HCT116 (cell line): Measurements from ENCODE around the gene PSRC1. TPM values are rescaled to one million over a fixed set of nuclear protein-coding genes. Genes with fewer than 3 reads are reported as not detected.
A peak's percentile ranks its signal among the peaks of the same experiment; 100 is the strongest.

Source experiments
- ATAC-seq: fragments of 200-7000 bp; cut with Tn5 transposase; 2 replicates; pipeline ENCODE4 v1.9.1; 2020; ENCODE audit warnings: mild to moderate bottlenecking, moderate library complexity
- BruUV-seq: library from RNA; stranded (reverse); fragments of 400-500 nt; replicated peaks from 2 replicates; lab custom pipeline; 2021; lab: Mats Ljungman, UMichigan
- CTCF ChIA-PET: fragments of 300-600 bp; sonication (Branson Sonifier 250); formaldehyde crosslinking; loops from one replicate; lab custom pipeline; 2021; ENCODE audit warnings: antibody characterized with exemption; lab: Charles Lee
- POLR2A ChIA-PET: fragments of 300-600, 350-600 bp; sonication (Branson Sonifier 250); formaldehyde crosslinking; loops from one replicate; lab custom pipeline; 2021; ENCODE audit warnings: antibody characterized with exemption; lab: Charles Lee
- RAD21 ChIA-PET, 2 experiments: fragments of 300-600 bp; sonication (Branson Sonifier 250); formaldehyde crosslinking; loops; one replicate each; lab custom pipeline; 2023; ENCODE audit warnings: low total read pairs in 2 of 2; ENCODE audit not compliant: uncharacterized antibody in 2 of 2, unreplicated experiment in 2 of 2, low non-redundant PET in 1 of 2; lab: Charles Lee
- DNase-seq: peaks from one replicate; pipeline ENCODE4 v3.0.0-alpha.2; 2010; ENCODE audit warnings: low read depth, low spot score
- H2AFZ ChIP-seq: fragments of 200-600 bp; shearing (Covaris generic), sonication (generic); 2 replicates; pipeline ENCODE4 v1.6.1; 2017; ENCODE audit warnings: low read depth, mixed run types, mixed read lengths, antibody characterized with exemption, low read length; ENCODE audit not compliant: poor library complexity, severe bottlenecking
- H3K27ac ChIP-seq: 2 replicates; pipeline ENCODE4 v1.5.1; 2012; ENCODE audit warnings: low read depth, low read length
- H3K27me3 ChIP-seq: fragments of 200-600 bp; sonication (generic); 2 replicates; pipeline ENCODE4 v1.6.1; 2016; ENCODE audit warnings: mixed run types, low read length, mixed read lengths; ENCODE audit not compliant: insufficient read depth
- H3K36me3 ChIP-seq, 2 experiments: fragments of 200-500 bp in 1 of 2; fragments of 200-600 bp in 1 of 2; sonication (Bioruptor generic) in 1 of 2; sonication (generic) in 1 of 2; 2 replicates each; pipeline versions ENCODE4 v1.5.1 to v1.6.1; 2014 to 2016; ENCODE audit warnings: low read length in 2 of 2, inconsistent platforms in 1 of 2, mixed read lengths in 1 of 2, mixed run types in 1 of 2; ENCODE audit not compliant: insufficient read depth in 2 of 2, control insufficient read depth in 1 of 2
- H3K4me1 ChIP-seq, 2 experiments: fragments of 200-600 bp in 1 of 2; sonication (generic) in 1 of 2; 2 replicates each; pipeline versions ENCODE4 v1.5.1 to v1.6.1; 2012 to 2017; ENCODE audit warnings: low read length in 2 of 2, inconsistent platforms in 1 of 2, mild to moderate bottlenecking in 1 of 2, mixed read lengths in 1 of 2, mixed run types in 1 of 2, moderate library complexity in 1 of 2; ENCODE audit not compliant: insufficient read depth in 2 of 2, control insufficient read depth in 1 of 2
- H3K4me2 ChIP-seq: fragments of 200-600 bp; sonication (generic); 2 replicates; pipeline ENCODE4 v1.6.1; 2017; ENCODE audit warnings: mixed run types, low read length, mixed read lengths
- H3K4me3 ChIP-seq, 2 experiments: fragments of 200-600 bp in 1 of 2; sonication (generic) in 1 of 2; replicated peaks in 1 of 2; 2 replicates each; pipeline ENCODE4 v1.5.1; 2011 to 2016; ENCODE audit warnings: low read length in 2 of 2, control low read depth in 1 of 2, low read depth in 1 of 2, mild to moderate bottlenecking in 1 of 2, mixed read lengths in 1 of 2, mixed run types in 1 of 2
- H3K79me2 ChIP-seq: fragments of 200-600 bp; sonication (generic); 2 replicates; pipeline ENCODE4 v1.6.1; 2017; ENCODE audit warnings: mild to moderate bottlenecking, mixed run types, low read length, moderate library complexity, mixed read lengths; ENCODE audit not compliant: insufficient read depth
- H3K9ac ChIP-seq: fragments of 200-600 bp; sonication (generic); 2 replicates; pipeline ENCODE4 v1.6.1; 2016; ENCODE audit warnings: low read length, mixed read lengths
- H3K9me2 ChIP-seq: fragments of 200-600 bp; sonication (generic), shearing (Covaris generic); 2 replicates; pipeline ENCODE4 v1.6.1; 2017; ENCODE audit warnings: mixed run types, mild to moderate bottlenecking, moderate library complexity; ENCODE audit not compliant: insufficient read depth
- H3K9me3 ChIP-seq, 2 experiments: fragments of 200-500 bp in 1 of 2; fragments of 200-600 bp in 1 of 2; sonication (Bioruptor generic) in 1 of 2; sonication (generic) in 1 of 2; 2 replicates each; pipeline ENCODE4 v1.6.1; 2014 to 2017; ENCODE audit warnings: low read length in 2 of 2, mixed read lengths in 2 of 2, inconsistent platforms in 1 of 2, low read depth in 1 of 2, mild to moderate bottlenecking in 1 of 2, mixed run types in 1 of 2, moderate library complexity in 1 of 2; ENCODE audit not compliant: control insufficient read depth in 1 of 2, insufficient read depth in 1 of 2
- H4K20me1 ChIP-seq: fragments of 200-600 bp; sonication (generic), shearing (Covaris generic); 2 replicates; pipeline ENCODE4 v1.6.1; 2017; ENCODE audit warnings: mixed run types, mild to moderate bottlenecking, moderate library complexity; ENCODE audit not compliant: insufficient read depth
- ATF3 ChIP-seq: IDR thresholded peaks from 2 replicates; pipeline ENCODE4 v1.6.1; 2012
- CBX3 ChIP-seq: IDR thresholded peaks from 2 replicates; pipeline ENCODE4 v1.6.1; 2012; ENCODE audit warnings: low read depth
- CEBPB ChIP-seq: IDR thresholded peaks from 2 replicates; pipeline ENCODE4 v1.6.1; 2012; ENCODE audit warnings: low read depth
- EGR1 ChIP-seq: IDR thresholded peaks from 2 replicates; pipeline ENCODE4 v1.6.1; 2012; ENCODE audit warnings: low read depth
- ELF1 ChIP-seq: IDR thresholded peaks from 2 replicates; pipeline ENCODE4 v1.6.1; 2012; ENCODE audit warnings: low read depth, borderline replicate concordance
- EZH2 ChIP-seq: fragments of 200-600 bp; sonication (generic); IDR thresholded peaks from 2 replicates; pipeline ENCODE4 v1.6.1; 2017; ENCODE audit warnings: antibody characterized with exemption, mixed run types
- MAX ChIP-seq: IDR thresholded peaks from 2 replicates; pipeline ENCODE4 v1.6.1; 2012
- POLR2AphosphoS5 ChIP-seq: IDR thresholded peaks from 2 replicates; pipeline ENCODE4 v1.6.1; 2011; ENCODE audit warnings: mild to moderate bottlenecking, low read depth, low read length, moderate library complexity
- RAD21 ChIP-seq: IDR thresholded peaks from 2 replicates; pipeline ENCODE4 v1.6.1; 2012; ENCODE audit warnings: low read depth, mild to moderate bottlenecking
- REST ChIP-seq: IDR thresholded peaks from 2 replicates; pipeline ENCODE4 v1.6.1; 2012; ENCODE audit warnings: low read depth
- SIN3A ChIP-seq: IDR thresholded peaks from 2 replicates; pipeline ENCODE4 v1.6.1; 2012; ENCODE audit warnings: low read depth
- SP1 ChIP-seq: IDR thresholded peaks from 2 replicates; pipeline ENCODE4 v1.6.1; 2012; ENCODE audit warnings: low read depth
- TCF7L2 ChIP-seq: IDR thresholded peaks from 2 replicates; pipeline ENCODE4 v1.7.0; 2011; ENCODE audit warnings: borderline replicate concordance, inconsistent platforms; ENCODE audit not compliant: insufficient read depth, insufficient read length; ENCODE audit errors: extremely low read depth
- YY1 ChIP-seq: IDR thresholded peaks from 2 replicates; pipeline ENCODE4 v1.6.1; 2011; ENCODE audit warnings: low read length, low read depth, moderate library complexity, mild to moderate bottlenecking; ENCODE audit not compliant: insufficient replicate concordance; ENCODE audit errors: extremely low read depth
- ZBTB33 ChIP-seq: IDR thresholded peaks from 2 replicates; pipeline ENCODE4 v1.6.1; 2011; ENCODE audit warnings: mild to moderate bottlenecking, low read length, moderate library complexity; ENCODE audit not compliant: insufficient replicate concordance; ENCODE audit errors: extremely low read depth
- intact Hi-C: fragments of 100-400 bp; cut with micrococcal nuclease; formaldehyde crosslinking; loops from 2 replicates; pipeline ENCODE4 v1.10.0; 2022
- total RNA-seq: library from RNA; stranded (reverse); gene quantifications from one replicate; pipeline ENCODE4 v1.2.1, GENCODE V29; 2021; ENCODE audit not compliant: unreplicated experiment

Gene PSRC1
- total RNA-seq, 1 experiment from 2014 or later = 44.8 TPM

GRCh38 chr1:109282952-109283747 is at the start of gene PSRC1 (continued):
- TF ChIP-seq ZBTB33 = no peak
- peak; percentile 44; the same call in 1 of the 2 replicates for TF ChIP-seq SIN3A
- TF ChIP-seq YY1 = peak; percentile 41
- TF ChIP-seq MAX = peak; percentile 83
- TF ChIP-seq EGR1 = no peak
- TF ChIP-seq CEBPB = no peak
- TF ChIP-seq EZH2 = no peak

GRCh38 chr1:109331113-109331512 is 48.2 kb upstream of the PSRC1 start:
- H2AFZ ChIP-seq = no peak overlapping the region
- H3K4me2 ChIP-seq = no peak overlapping the region
- no peak overlapping the region for H3K4me3 ChIP-seq
- H3K27ac ChIP-seq = no peak overlapping the region
- intact Hi-C loops = no loop called here
- POLR2A ChIA-PET = no interaction called here
- CTCF ChIA-PET = no interaction called here
- RAD21 ChIA-PET = no interaction called here
- H3K4me1 ChIP-seq = no peaks in the 10 kb centered on the region
- peaks cover 0 to 7% of the 10 kb centered on the region in 2 experiments; a peak in 2 of 4 replicates for H3K36me3 ChIP-seq
- no peaks in the 10 kb centered on the region for H4K20me1 ChIP-seq
- BruUV-seq = no TSS peak
- no peak for DNase-seq
- no peak overlapping the region for H3K9ac ChIP-seq
- H3K9me2 ChIP-seq = no peaks in the 10 kb centered on the region
- no peaks in the 10 kb centered on the region for H3K79me2 ChIP-seq
- ATAC-seq = no peak
- no peaks in the 10 kb centered on the region for H3K27me3 ChIP-seq
- peaks cover 8 to 14% of the 10 kb centered on the region in 2 experiments; a peak in 1 of 4 replicates for H3K9me3 ChIP-seq
- TF ChIP-seq EGR1 (no peak), SP1 (no peak), POLR2AphosphoS5 (no peak), TCF7L2 (no peak), ATF3 (no peak), CBX3 (no peak), RAD21 (no peak), SIN3A (no peak), CEBPB (no peak), YY1 (no peak), ELF1 (no peak), REST (no peak), MAX (no peak), EZH2 (no peak)
- TF ChIP-seq, all 23 proteins: peak for 0
